ENCODE measurements around the gene RBCK1. TPM values are rescaled to one million over a fixed set of nuclear protein-coding genes. Genes with fewer than 3 reads are reported as not detected.

RBCK1 gene
- total and polyA plus RNA-seq, 8 donors = 89.6 to 104 (median 98.7) TPM

- Histone ChIP-seq H3K27ac (no peak overlapping the region), H3K4me1 (peaks cover 0 to 26% of the 10 kb centered on the region in 2 donors), H3K27me3 (no peaks in the 10 kb centered on the region), H3K4me3 (no peak overlapping the region), H3K36me3 (peaks cover 0 to 92% of the 10 kb centered on the region in 2 donors), H3K9me3 (no peaks in the 10 kb centered on the region)
- intact Hi-C loops (cut with DNase I) = no loop called here
- no peak for TF ChIP-seq CTCF (IDR thresholded peaks at IDR 0.05)
- no peak for ATAC-seq
- DNase-seq = no peak
These were observed 28.4 kb downstream of the RBCK1 start for GRCh38 chr20:436476-436875.

DNA sequence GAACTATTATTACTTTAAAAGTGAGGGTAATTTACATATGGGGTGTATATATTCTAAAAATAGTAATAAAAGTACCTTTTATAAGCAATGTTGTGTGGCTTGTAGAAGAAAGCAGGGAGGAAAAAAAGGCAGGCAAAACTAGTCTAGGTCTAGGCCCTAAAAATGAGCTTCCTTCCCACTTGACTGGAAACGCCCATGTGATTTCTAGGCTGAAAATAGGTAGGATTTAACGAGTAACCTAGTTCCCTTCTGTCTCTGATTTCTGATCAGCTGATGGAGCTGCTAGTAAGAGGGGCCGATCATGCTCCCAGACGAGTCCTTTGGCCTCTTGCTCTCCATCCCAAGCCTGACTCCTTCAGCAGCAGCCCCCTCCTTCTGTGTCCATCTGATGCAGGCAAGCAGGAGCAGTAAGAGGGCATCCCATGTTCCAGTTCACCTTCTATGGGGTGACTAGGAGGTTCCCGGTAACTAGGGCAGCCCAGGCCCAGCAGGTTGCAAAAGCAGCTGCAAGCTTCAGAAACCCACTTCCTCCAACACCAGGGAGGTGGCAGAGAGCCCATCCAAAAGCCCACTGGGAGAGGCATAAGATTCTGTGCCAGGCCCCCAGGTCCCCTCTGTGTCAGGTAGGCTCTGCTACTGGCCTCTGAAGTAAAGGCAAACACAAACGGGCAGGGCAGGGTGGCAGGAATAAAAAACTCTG is 29.8 kb downstream of the RBCK1 start:
- DNase-seq (no peak), ATAC-seq (no peak)
- peaks cover 0 to 26% of the 10 kb centered on the region in 2 donors for H3K4me1 ChIP-seq
- no peak for TF ChIP-seq CTCF (IDR thresholded peaks at IDR 0.05)
- H3K9me3 ChIP-seq = no peaks in the 10 kb centered on the region
- intact Hi-C loops (cut with DNase I) = no loop called here
- peaks cover 0 to 92% of the 10 kb centered on the region in 2 donors for H3K36me3 ChIP-seq
- peak overlapping the region in 1 of 2 donors; percentile 9 for H3K4me3 ChIP-seq
- no peaks in the 10 kb centered on the region for H3K27me3 ChIP-seq
- H3K27ac ChIP-seq = peak overlapping the region; percentile 21 to 85

DNA sequence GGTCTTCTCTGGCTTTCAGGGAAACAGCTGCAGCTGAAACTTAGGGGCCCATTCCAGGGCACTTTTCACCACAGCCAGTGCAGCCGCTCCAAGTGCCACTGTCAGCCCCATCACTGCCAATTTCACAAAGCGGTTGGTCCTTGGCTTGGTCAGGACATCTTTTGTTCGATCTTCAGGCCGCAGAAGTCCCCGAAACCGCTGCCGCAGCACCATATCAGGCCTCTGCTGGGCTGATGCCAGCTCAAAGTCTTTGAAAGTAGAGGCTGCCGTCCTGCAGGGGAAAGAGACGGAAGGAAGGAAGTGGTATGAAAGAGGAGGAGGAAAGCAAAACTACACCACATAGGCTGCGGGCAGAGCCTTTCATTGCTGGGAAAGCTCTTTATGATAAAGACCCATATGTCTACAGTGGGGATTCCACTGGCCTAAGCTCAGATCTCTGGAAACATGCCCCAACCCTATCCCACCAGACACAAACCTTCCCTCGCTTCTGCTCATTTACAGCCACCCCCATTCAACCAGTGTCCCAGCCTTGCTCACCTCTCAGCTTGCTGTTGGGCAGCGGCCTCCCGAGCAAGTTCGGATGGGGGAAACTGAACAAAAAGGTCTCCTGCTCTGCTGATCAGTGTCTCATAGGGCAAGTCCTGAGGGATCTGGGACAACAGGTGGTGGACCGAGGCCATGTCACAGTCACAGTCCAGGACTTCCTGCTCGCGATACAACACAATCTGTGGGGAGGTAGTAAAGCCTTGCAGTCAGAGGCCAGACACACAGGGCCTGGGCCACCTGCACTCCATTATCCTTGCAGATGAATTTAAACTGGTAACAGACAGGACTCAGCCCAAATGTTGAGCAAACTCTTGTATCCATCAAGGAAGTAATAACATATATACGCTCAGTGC is 30.7 kb downstream of the RBCK1 start:
- intact Hi-C loops (cut with DNase I) = no loop called here
- TF ChIP-seq CTCF (IDR thresholded peaks at IDR 0.05) = no peak

GRCh38 chr20:440148-440547 is 32.0 kb downstream of the RBCK1 start:
- intact Hi-C loops (cut with DNase I) = no loop called here
- ATAC-seq = no peak
- H3K4me1 ChIP-seq = peaks cover 0 to 31% of the 10 kb centered on the region in 2 donors
- H3K27me3 ChIP-seq = no peaks in the 10 kb centered on the region
- no peak overlapping the region for H3K4me3 ChIP-seq
- peak overlapping the region in 1 of 2 donors; percentile 85 for H3K27ac ChIP-seq
- H3K9me3 ChIP-seq = no peaks in the 10 kb centered on the region
- DNase-seq = no peak
- no peak for TF ChIP-seq CTCF (IDR thresholded peaks at IDR 0.05)
- H3K36me3 ChIP-seq = peaks cover 0 to 100% of the 10 kb centered on the region in 2 donors

More for the DNA sequence above, 30.7 kb downstream of the RBCK1 start:
- Histone ChIP-seq H3K27ac (peak overlapping the region; percentile 21 to 85), H3K9me3 (no peaks in the 10 kb centered on the region), H3K27me3 (no peaks in the 10 kb centered on the region), H3K4me1 (peaks cover 0 to 26% of the 10 kb centered on the region in 2 donors), H3K4me3 (peak overlapping the region in 1 of 2 donors; percentile 9), H3K36me3 (peaks cover 0 to 97% of the 10 kb centered on the region in 2 donors)
- ATAC-seq (peak; percentile 35), DNase-seq (no peak)

DNA sequence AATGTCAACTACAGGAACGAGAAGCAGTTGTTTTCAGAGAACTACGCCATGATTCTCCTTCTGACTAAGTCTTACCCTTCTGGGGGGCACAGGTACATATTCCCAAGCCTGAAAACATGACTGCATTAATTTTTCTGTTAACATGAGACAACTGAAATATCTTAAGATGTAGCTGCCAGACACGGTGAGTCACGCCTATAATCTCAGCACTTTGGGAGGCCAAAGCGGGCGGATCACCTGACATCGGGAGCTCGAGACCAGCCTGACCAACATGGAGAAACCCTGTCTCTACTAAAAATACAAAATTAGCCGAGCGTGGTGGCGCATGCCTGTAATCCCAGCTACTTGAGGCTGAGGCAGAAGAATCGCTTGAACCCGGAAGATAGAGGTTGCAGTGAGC is 32.5 kb downstream of the RBCK1 start:
- peaks cover 0 to 35% of the 10 kb centered on the region in 2 donors for H3K4me1 ChIP-seq

More for the DNA sequence above, 32.5 kb downstream of the RBCK1 start:
- H3K27me3 ChIP-seq = no peaks in the 10 kb centered on the region
- DNase-seq = no peak
- no peak for TF ChIP-seq CTCF (IDR thresholded peaks at IDR 0.05)
- no peak overlapping the region for H3K27ac ChIP-seq
- no peak for ATAC-seq
- H3K36me3 ChIP-seq = peaks cover 0 to 97% of the 10 kb centered on the region in 2 donors
- no peaks in the 10 kb centered on the region for H3K9me3 ChIP-seq
- H3K4me3 ChIP-seq = no peak overlapping the region
- intact Hi-C loops (cut with DNase I) = no loop called here

Measured in left lung (tissue), 10 donors.